Measurements from ENCODE around the gene TNFRSF8. TPM values are rescaled to one million over a fixed set of nuclear protein-coding genes. Genes with fewer than 3 reads are reported as not detected.

The TNFRSF8 gene
- total RNA-seq, 1 experiment from 2014 or later, result 0.13 TPM

- BruUV-seq (replicated peaks), result no TSS peak
- CTCF ChIA-PET, result no interaction called here
- DNase-seq (ENCODE audit: low read depth, low spot score), result no peak
- H3K27ac ChIP-seq (ENCODE audit: low read length), result no peak overlapping the region
- POLR2A ChIA-PET, result interaction anchor here (1.1 kb wide), 1 partner anchor 13 kb away, joined by 6 read pairs; no protein-coding TSS in a partner anchor
- no peaks in the 10 kb centered on the region for H3K27me3 ChIP-seq (ENCODE audit: control insufficient read depth, insufficient read depth, low read length)
- in situ Hi-C loops (cut with HindIII; ENCODE audit: low pct_unique_long_range_greater_than_20kb, low sequenced_read_pairs) (no loop called here), intact Hi-C loops (cut with micrococcal nuclease; ENCODE audit: unreplicated experiment) (no loop called here)
- H3K4me3 ChIP-seq (ENCODE audit: low read depth in 2 of 2, low read length in 2 of 2), result no peak overlapping the region
- TF ChIP-seq POLR2AphosphoS5 (IDR thresholded peaks at IDR 0.05; ENCODE audit: low read depth, low read length) (no peak), TCF7L2 (IDR thresholded peaks at IDR 0.05; ENCODE audit: low read depth, low read length) (no peak), CTCF (IDR thresholded peaks at IDR 0.05) (no peak)
- TF ChIP-seq, protein P1, sequence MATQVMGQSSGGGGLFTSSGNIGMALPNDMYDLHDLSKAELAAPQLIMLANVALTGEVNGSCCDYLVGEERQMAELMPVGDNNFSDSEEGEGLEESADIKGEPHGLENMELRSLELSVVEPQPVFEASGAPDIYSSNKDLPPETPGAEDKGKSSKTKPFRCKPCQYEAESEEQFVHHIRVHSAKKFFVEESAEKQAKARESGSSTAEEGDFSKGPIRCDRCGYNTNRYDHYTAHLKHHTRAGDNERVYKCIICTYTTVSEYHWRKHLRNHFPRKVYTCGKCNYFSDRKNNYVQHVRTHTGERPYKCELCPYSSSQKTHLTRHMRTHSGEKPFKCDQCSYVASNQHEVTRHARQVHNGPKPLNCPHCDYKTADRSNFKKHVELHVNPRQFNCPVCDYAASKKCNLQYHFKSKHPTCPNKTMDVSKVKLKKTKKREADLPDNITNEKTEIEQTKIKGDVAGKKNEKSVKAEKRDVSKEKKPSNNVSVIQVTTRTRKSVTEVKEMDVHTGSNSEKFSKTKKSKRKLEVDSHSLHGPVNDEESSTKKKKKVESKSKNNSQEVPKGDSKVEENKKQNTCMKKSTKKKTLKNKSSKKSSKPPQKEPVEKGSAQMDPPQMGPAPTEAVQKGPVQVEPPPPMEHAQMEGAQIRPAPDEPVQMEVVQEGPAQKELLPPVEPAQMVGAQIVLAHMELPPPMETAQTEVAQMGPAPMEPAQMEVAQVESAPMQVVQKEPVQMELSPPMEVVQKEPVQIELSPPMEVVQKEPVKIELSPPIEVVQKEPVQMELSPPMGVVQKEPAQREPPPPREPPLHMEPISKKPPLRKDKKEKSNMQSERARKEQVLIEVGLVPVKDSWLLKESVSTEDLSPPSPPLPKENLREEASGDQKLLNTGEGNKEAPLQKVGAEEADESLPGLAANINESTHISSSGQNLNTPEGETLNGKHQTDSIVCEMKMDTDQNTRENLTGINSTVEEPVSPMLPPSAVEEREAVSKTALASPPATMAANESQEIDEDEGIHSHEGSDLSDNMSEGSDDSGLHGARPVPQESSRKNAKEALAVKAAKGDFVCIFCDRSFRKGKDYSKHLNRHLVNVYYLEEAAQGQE (IDR thresholded peaks at IDR 0.05; ENCODE audit: insufficient read depth in 1 of 2, low read depth in 2 of 2, low read length in 1 of 2), result no peak
- peaks cover 8% of the 10 kb centered on the region; the same call in 1 of the 2 replicates for H3K4me1 ChIP-seq (ENCODE audit: control insufficient read depth, insufficient read depth, low read length)
- no peaks in the 10 kb centered on the region for H3K36me3 ChIP-seq (ENCODE audit: control insufficient read depth, insufficient read depth, low read length)
- no peaks in the 10 kb centered on the region for H3K9me3 ChIP-seq (ENCODE audit: control insufficient read depth, insufficient read depth, low read depth, low read length)
- no peak for ATAC-seq
Observed at GRCh38 chr1:12173631-12174121, 110.6 kb downstream of the TNFRSF8 start.

GRCh38 chr1:12174924-12175810, 112.1 kb downstream of the TNFRSF8 start:
- H3K27me3 ChIP-seq (ENCODE audit: control insufficient read depth, insufficient read depth, low read length), result no peaks in the 10 kb centered on the region
- TF ChIP-seq CTCF (IDR thresholded peaks at IDR 0.05) (no peak), POLR2AphosphoS5 (IDR thresholded peaks at IDR 0.05; ENCODE audit: low read depth, low read length) (no peak), TCF7L2 (IDR thresholded peaks at IDR 0.05; ENCODE audit: low read depth, low read length) (no peak)
- H3K36me3 ChIP-seq (ENCODE audit: control insufficient read depth, insufficient read depth, low read length), result no peaks in the 10 kb centered on the region
- H3K4me1 ChIP-seq (ENCODE audit: control insufficient read depth, insufficient read depth, low read length), result peaks cover 5% of the 10 kb centered on the region; the same call in 1 of the 2 replicates
- ChIA-PET POLR2A (interaction anchor here (1.1 kb wide), 1 partner anchor 12 kb away, joined by 6 read pairs; no protein-coding TSS in a partner anchor), CTCF (no interaction called here)
- no peak overlapping the region for H3K4me3 ChIP-seq (ENCODE audit: low read depth in 2 of 2, low read length in 2 of 2)
- DNase-seq (ENCODE audit: low read depth, low spot score) (no peak), ATAC-seq (no peak)
- intact Hi-C loops (cut with micrococcal nuclease; ENCODE audit: unreplicated experiment), result no loop called here
- no peak overlapping the region for H3K27ac ChIP-seq (ENCODE audit: low read length)
- no peaks in the 10 kb centered on the region for H3K9me3 ChIP-seq (ENCODE audit: control insufficient read depth, insufficient read depth, low read depth, low read length)
- in situ Hi-C loops (cut with HindIII; ENCODE audit: low pct_unique_long_range_greater_than_20kb, low sequenced_read_pairs), result no loop called here
- no TSS peak for BruUV-seq (replicated peaks)

Data from Panc1 (cell line).